AG09309 (cell line): ENCODE data around the gene LCAT.

Source experiments
- DNase-seq: peaks from one replicate; pipeline ENCODE4 v3.0.0-alpha.2; 2010; ENCODE audit warnings: low read depth
- H3K4me3 ChIP-seq: 2 replicates; pipeline ENCODE4 v1.5.1; 2011; ENCODE audit warnings: mild to moderate bottlenecking, low read depth, low read length, moderate library complexity; ENCODE audit not compliant: control insufficient read depth
- CTCF ChIP-seq: IDR thresholded peaks from 2 replicates; pipeline ENCODE4 v1.5.1; 2011; ENCODE audit warnings: mild to moderate bottlenecking, low read depth, low read length, inconsistent platforms; ENCODE audit not compliant: insufficient read depth, control insufficient read depth; ENCODE audit errors: missing control alignments

LCAT gene

GRCh38 chr16:67987460-67988160, 43.7 kb upstream of the LCAT start:
- no peak overlapping the region for H3K4me3 ChIP-seq
- no peak for TF ChIP-seq CTCF
- no peak for DNase-seq

GRCh38 chr16:67986949-67987348, 43.0 kb upstream of the LCAT start:
- no peak overlapping the region for H3K4me3 ChIP-seq
- DNase-seq: no peak
- no peak for TF ChIP-seq CTCF

- TF ChIP-seq CTCF: no peak
- H3K4me3 ChIP-seq: no peak overlapping the region
- DNase-seq: no peak
Observed at GRCh38 chr16:67982011-67982696, 38.2 kb upstream of the LCAT start.

- peak; percentile 5 for TF ChIP-seq CTCF
- no peak within 1 kb of the TSS for H3K4me3 ChIP-seq
- no peak for DNase-seq
Observed at GRCh38 chr16:67979955-67980678, 36.2 kb upstream of the LCAT start, which contains the start of gene DPEP3. DPEP3 (minus strand) TSS chr16:67980499; CDS start chr16:67980380, 119 bp downstream.

GRCh38 chr16:67977469-67978227, 33.7 kb upstream of the LCAT start:
- no peak for DNase-seq
- no peak for TF ChIP-seq CTCF
- no peak overlapping the region for H3K4me3 ChIP-seq

GRCh38 chr16:67977005-67977404, 33.1 kb upstream of the LCAT start:
- TF ChIP-seq CTCF: no peak
- H3K4me3 ChIP-seq: no peak overlapping the region
- DNase-seq: no peak
